ENCODE results near the gene CNN3.

GRCh38 chr1:94919241-94920030, 7.5 kb downstream of the CNN3 start:
- TF ChIP-seq, protein P1, sequence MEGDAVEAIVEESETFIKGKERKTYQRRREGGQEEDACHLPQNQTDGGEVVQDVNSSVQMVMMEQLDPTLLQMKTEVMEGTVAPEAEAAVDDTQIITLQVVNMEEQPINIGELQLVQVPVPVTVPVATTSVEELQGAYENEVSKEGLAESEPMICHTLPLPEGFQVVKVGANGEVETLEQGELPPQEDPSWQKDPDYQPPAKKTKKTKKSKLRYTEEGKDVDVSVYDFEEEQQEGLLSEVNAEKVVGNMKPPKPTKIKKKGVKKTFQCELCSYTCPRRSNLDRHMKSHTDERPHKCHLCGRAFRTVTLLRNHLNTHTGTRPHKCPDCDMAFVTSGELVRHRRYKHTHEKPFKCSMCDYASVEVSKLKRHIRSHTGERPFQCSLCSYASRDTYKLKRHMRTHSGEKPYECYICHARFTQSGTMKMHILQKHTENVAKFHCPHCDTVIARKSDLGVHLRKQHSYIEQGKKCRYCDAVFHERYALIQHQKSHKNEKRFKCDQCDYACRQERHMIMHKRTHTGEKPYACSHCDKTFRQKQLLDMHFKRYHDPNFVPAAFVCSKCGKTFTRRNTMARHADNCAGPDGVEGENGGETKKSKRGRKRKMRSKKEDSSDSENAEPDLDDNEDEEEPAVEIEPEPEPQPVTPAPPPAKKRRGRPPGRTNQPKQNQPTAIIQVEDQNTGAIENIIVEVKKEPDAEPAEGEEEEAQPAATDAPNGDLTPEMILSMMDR (IDR thresholded peaks at IDR 0.05): no peak
- TF ChIP-seq POLR2A (IDR thresholded peaks at IDR 0.05): no peak

All from body of pancreas (tissue), 4 donors.